HCT116 (cell line): Measurements from ENCODE around the gene CCDC127. TPM values are rescaled to one million over a fixed set of nuclear protein-coding genes. Genes with fewer than 3 reads are reported as not detected.

Experiments
- ATAC-seq: fragments of 200-7000 bp; cut with Tn5 transposase; 2 replicates; pipeline ENCODE4 v1.9.1; 2020; ENCODE audit warnings: mild to moderate bottlenecking, moderate library complexity
- BruUV-seq: library from RNA; stranded (reverse); fragments of 400-500 nt; replicated peaks from 2 replicates; lab custom pipeline; 2021; lab: Mats Ljungman, UMichigan
- CTCF ChIA-PET: fragments of 300-600 bp; sonication (Branson Sonifier 250); formaldehyde crosslinking; loops from one replicate; lab custom pipeline; 2021; ENCODE audit warnings: antibody characterized with exemption; lab: Charles Lee
- POLR2A ChIA-PET: fragments of 300-600, 350-600 bp; sonication (Branson Sonifier 250); formaldehyde crosslinking; loops from one replicate; lab custom pipeline; 2021; ENCODE audit warnings: antibody characterized with exemption; lab: Charles Lee
- RAD21 ChIA-PET, 2 experiments: fragments of 300-600 bp; sonication (Branson Sonifier 250); formaldehyde crosslinking; loops; one replicate each; lab custom pipeline; 2023; ENCODE audit warnings: low total read pairs in 2 of 2; ENCODE audit not compliant: uncharacterized antibody in 2 of 2, unreplicated experiment in 2 of 2, low non-redundant PET in 1 of 2; lab: Charles Lee
- DNase-seq: peaks from one replicate; pipeline ENCODE4 v3.0.0-alpha.2; 2010; ENCODE audit warnings: low read depth, low spot score
- H2AFZ ChIP-seq: fragments of 200-600 bp; shearing (Covaris generic), sonication (generic); 2 replicates; pipeline ENCODE4 v1.6.1; 2017; ENCODE audit warnings: low read depth, mixed run types, mixed read lengths, antibody characterized with exemption, low read length; ENCODE audit not compliant: poor library complexity, severe bottlenecking
- H3K27ac ChIP-seq: 2 replicates; pipeline ENCODE4 v1.5.1; 2012; ENCODE audit warnings: low read depth, low read length
- H3K27me3 ChIP-seq: fragments of 200-600 bp; sonication (generic); 2 replicates; pipeline ENCODE4 v1.6.1; 2016; ENCODE audit warnings: mixed run types, low read length, mixed read lengths; ENCODE audit not compliant: insufficient read depth
- H3K36me3 ChIP-seq, 2 experiments: fragments of 200-500 bp in 1 of 2; fragments of 200-600 bp in 1 of 2; sonication (Bioruptor generic) in 1 of 2; sonication (generic) in 1 of 2; 2 replicates each; pipeline versions ENCODE4 v1.5.1 to v1.6.1; 2014 to 2016; ENCODE audit warnings: low read length in 2 of 2, inconsistent platforms in 1 of 2, mixed read lengths in 1 of 2, mixed run types in 1 of 2; ENCODE audit not compliant: insufficient read depth in 2 of 2, control insufficient read depth in 1 of 2
- H3K4me1 ChIP-seq, 2 experiments: fragments of 200-600 bp in 1 of 2; sonication (generic) in 1 of 2; 2 replicates each; pipeline versions ENCODE4 v1.5.1 to v1.6.1; 2012 to 2017; ENCODE audit warnings: low read length in 2 of 2, inconsistent platforms in 1 of 2, mild to moderate bottlenecking in 1 of 2, mixed read lengths in 1 of 2, mixed run types in 1 of 2, moderate library complexity in 1 of 2; ENCODE audit not compliant: insufficient read depth in 2 of 2, control insufficient read depth in 1 of 2
- H3K4me2 ChIP-seq: fragments of 200-600 bp; sonication (generic); 2 replicates; pipeline ENCODE4 v1.6.1; 2017; ENCODE audit warnings: mixed run types, low read length, mixed read lengths
- H3K4me3 ChIP-seq, 2 experiments: fragments of 200-600 bp in 1 of 2; sonication (generic) in 1 of 2; replicated peaks in 1 of 2; 2 replicates each; pipeline ENCODE4 v1.5.1; 2011 to 2016; ENCODE audit warnings: low read length in 2 of 2, control low read depth in 1 of 2, low read depth in 1 of 2, mild to moderate bottlenecking in 1 of 2, mixed read lengths in 1 of 2, mixed run types in 1 of 2
- H3K79me2 ChIP-seq: fragments of 200-600 bp; sonication (generic); 2 replicates; pipeline ENCODE4 v1.6.1; 2017; ENCODE audit warnings: mild to moderate bottlenecking, mixed run types, low read length, moderate library complexity, mixed read lengths; ENCODE audit not compliant: insufficient read depth
- H3K9ac ChIP-seq: fragments of 200-600 bp; sonication (generic); 2 replicates; pipeline ENCODE4 v1.6.1; 2016; ENCODE audit warnings: low read length, mixed read lengths
- H3K9me2 ChIP-seq: fragments of 200-600 bp; sonication (generic), shearing (Covaris generic); 2 replicates; pipeline ENCODE4 v1.6.1; 2017; ENCODE audit warnings: mixed run types, mild to moderate bottlenecking, moderate library complexity; ENCODE audit not compliant: insufficient read depth
- H3K9me3 ChIP-seq, 2 experiments: fragments of 200-500 bp in 1 of 2; fragments of 200-600 bp in 1 of 2; sonication (Bioruptor generic) in 1 of 2; sonication (generic) in 1 of 2; 2 replicates each; pipeline ENCODE4 v1.6.1; 2014 to 2017; ENCODE audit warnings: low read length in 2 of 2, mixed read lengths in 2 of 2, inconsistent platforms in 1 of 2, low read depth in 1 of 2, mild to moderate bottlenecking in 1 of 2, mixed run types in 1 of 2, moderate library complexity in 1 of 2; ENCODE audit not compliant: control insufficient read depth in 1 of 2, insufficient read depth in 1 of 2
- H4K20me1 ChIP-seq: fragments of 200-600 bp; sonication (generic), shearing (Covaris generic); 2 replicates; pipeline ENCODE4 v1.6.1; 2017; ENCODE audit warnings: mixed run types, mild to moderate bottlenecking, moderate library complexity; ENCODE audit not compliant: insufficient read depth
- CBX3 ChIP-seq: IDR thresholded peaks from 2 replicates; pipeline ENCODE4 v1.6.1; 2012; ENCODE audit warnings: low read depth
- CEBPB ChIP-seq: IDR thresholded peaks from 2 replicates; pipeline ENCODE4 v1.6.1; 2012; ENCODE audit warnings: low read depth
- CTCF ChIP-seq, 3 experiments: fragments of 200-600 bp in 1 of 3; sonication (generic) in 1 of 3; IDR thresholded peaks in 2 of 3; conservative IDR thresholded peaks in 1 of 3; 2 replicates each; pipeline ENCODE4 v1.5.1; 2012 to 2017; ENCODE audit warnings: low read depth in 2 of 3, low read length in 2 of 3, antibody characterized with exemption in 1 of 3, borderline replicate concordance in 1 of 3, control low read depth in 1 of 3, mild to moderate bottlenecking in 1 of 3, mixed read lengths in 1 of 3, mixed run types in 1 of 3, moderate library complexity in 1 of 3; ENCODE audit not compliant: insufficient read depth in 1 of 3
- FOSL1 ChIP-seq: IDR thresholded peaks from 2 replicates; pipeline ENCODE4 v1.6.1; 2012; ENCODE audit warnings: low read depth
- JUND ChIP-seq: IDR thresholded peaks from 2 replicates; pipeline ENCODE4 v1.6.1; 2012
- SP1 ChIP-seq: IDR thresholded peaks from 2 replicates; pipeline ENCODE4 v1.6.1; 2012; ENCODE audit warnings: low read depth
- TCF7L2 ChIP-seq: IDR thresholded peaks from 2 replicates; pipeline ENCODE4 v1.7.0; 2011; ENCODE audit warnings: borderline replicate concordance, inconsistent platforms; ENCODE audit not compliant: insufficient read depth, insufficient read length; ENCODE audit errors: extremely low read depth
- ZBTB33 ChIP-seq: IDR thresholded peaks from 2 replicates; pipeline ENCODE4 v1.6.1; 2011; ENCODE audit warnings: mild to moderate bottlenecking, low read length, moderate library complexity; ENCODE audit not compliant: insufficient replicate concordance; ENCODE audit errors: extremely low read depth
- ZNF274 ChIP-seq: fragments of 200-500 bp; sonication (Bioruptor generic); IDR thresholded peaks from 2 replicates; pipeline ENCODE4 v1.6.1; 2014; ENCODE audit warnings: mild to moderate bottlenecking, low read depth, low read length, inconsistent platforms
- intact Hi-C: fragments of 100-400 bp; cut with micrococcal nuclease; formaldehyde crosslinking; loops from 2 replicates; pipeline ENCODE4 v1.10.0; 2022
- total RNA-seq: library from RNA; stranded (reverse); gene quantifications from one replicate; pipeline ENCODE4 v1.2.1, GENCODE V29; 2021; ENCODE audit not compliant: unreplicated experiment

Gene CCDC127
- total RNA-seq, 1 experiment from 2014 or later, result 5.1 TPM

GRCh38 chr5:173392-174290 lies 44.3 kb downstream of the CCDC127 start:
- POLR2A ChIA-PET, result no interaction called here
- RAD21 ChIA-PET, result no interaction called here
- Histone ChIP-seq H3K79me2 (no peaks in the 10 kb centered on the region), H3K36me3 (no peaks in the 10 kb centered on the region), H3K4me3 (no peak overlapping the region), H3K9me3 (no peaks in the 10 kb centered on the region), H3K4me1 (no peaks in the 10 kb centered on the region), H3K9ac (no peak overlapping the region), H3K9me2 (no peaks in the 10 kb centered on the region), H2AFZ (no peak overlapping the region), H3K4me2 (no peak overlapping the region), H3K27me3 (peaks cover 7% of the 10 kb centered on the region; the same call in 1 of the 2 replicates), H4K20me1 (no peaks in the 10 kb centered on the region), H3K27ac (no peak overlapping the region)
- TF ChIP-seq ZNF274 (no peak), FOSL1 (no peak), CTCF (IDR thresholded peaks at IDR 0.05 in 2 of 3, conservative IDR thresholded peaks at IDR 0.05 in 1 of 3; ENCODE audit: borderline replicate concordance in 1 of 3, insufficient read depth in 1 of 3, low read depth in 2 of 3, low read length in 2 of 3) (no peak), CBX3 (no peak), CEBPB (no peak), SP1 (no peak), ZBTB33 (no peak), JUND (no peak), TCF7L2 (no peak)
- ATAC-seq (no peak), DNase-seq (no peak)
- intact Hi-C loops, result no loop called here
- BruUV-seq, result no TSS peak
- CTCF ChIA-PET, result no interaction called here
